Transverse colon (tissue), 4 donors: Measurements from ENCODE around the gene ZBBX. TPM values are rescaled to one million over a fixed set of nuclear protein-coding genes. Genes with fewer than 3 reads are reported as not detected.

Source experiments
- DNase-seq: peaks from one replicate; pipeline ENCODE4 v3.0.0-alpha.2; 2019
- H3K27ac ChIP-seq, 4 donors: fragments of 200-600 bp; sonication (generic); 2 replicates each; pipeline ENCODE4 v1.5.1; 2016 to 2018; ENCODE audit warnings: inconsistent platforms in 4 of 4
- H3K27me3 ChIP-seq: fragments of 200-600 bp; sonication (generic); 2 replicates; pipeline ENCODE4 v1.5.1; 2017; ENCODE audit warnings: inconsistent platforms
- H3K36me3 ChIP-seq, 4 donors: fragments of 200-600 bp; sonication (generic); 2 replicates each; pipeline ENCODE4 v1.5.1; 2017 to 2019; ENCODE audit warnings: inconsistent platforms in 4 of 4
- H3K4me1 ChIP-seq, 4 donors: fragments of 200-600 bp; sonication (generic); 2 replicates each; pipeline ENCODE4 v1.5.1; 2017 to 2020; ENCODE audit warnings: inconsistent platforms in 4 of 4
- H3K4me3 ChIP-seq, 4 donors: fragments of 200-600 bp; sonication (generic); 1 replicate in 1 of 4; 2 replicates in 3 of 4; pipeline versions ENCODE4 v1.5.1 to v1.6.1; 2017 to 2019; ENCODE audit warnings: inconsistent platforms in 4 of 4
- H3K9me3 ChIP-seq, 2 donors: fragments of 200-600 bp; sonication (generic); 2 replicates each; pipeline ENCODE4 v1.5.1; 2017 to 2019; ENCODE audit warnings: inconsistent platforms in 2 of 2
- CTCF ChIP-seq, 5 experiments: fragments of 200-600 bp in 3 of 5; fragments of 450-650 bp in 2 of 5; sonication (generic) in 3 of 5; IDR thresholded peaks; 1 replicate in 2 of 5; 2 replicates in 3 of 5; pipeline ENCODE4 v1.5.1; 2016 to 2017; ENCODE audit warnings: antibody characterized with exemption in 5 of 5, inconsistent platforms in 3 of 5, mild to moderate bottlenecking in 2 of 5, moderate library complexity in 1 of 5
- EP300 ChIP-seq: sonication (generic); formaldehyde crosslinking; IDR thresholded peaks from one replicate; pipeline ENCODE4 v1.6.1; 2017; ENCODE audit warnings: antibody characterized with exemption, low read depth
- POLR2A ChIP-seq: fragments of 450-650 bp; IDR thresholded peaks from one replicate; pipeline ENCODE4 v1.6.1; 2016; ENCODE audit warnings: antibody characterized with exemption, mild to moderate bottlenecking, moderate library complexity
- POLR2AphosphoS5 ChIP-seq, 3 donors: sonication (generic); formaldehyde crosslinking; IDR thresholded peaks; one replicate each; pipeline ENCODE4 v1.6.1; 2016; ENCODE audit warnings: antibody characterized with exemption in 3 of 3
- WGBS, 2 donors: methylation state at CpG; one replicate each; pipeline ENCODE4 v1.1.5; 2018; ENCODE audit warnings: low coverage in 1 of 2; 5-methylcytosine and 5-hydroxymethylcytosine counted together
- in situ Hi-C, 4 donors: fragments of 200-750 bp; cut with MboI; loops; one replicate each; pipeline versions ENCODE4 v1.15.0 to v1.15.1; 2017; ENCODE audit warnings: low sequenced_read_pairs in 3 of 4, low pct_ligation_motif_present in 1 of 4, low pct_unique_long_range_greater_than_20kb in 1 of 4
- intact Hi-C: fragments of 100-400 bp; cut with DNase I; formaldehyde crosslinking; loops from one replicate; pipeline ENCODE4 v1.15.1; 2023; ENCODE audit warnings: low total_unique reads
- total RNA-seq, 4 donors: library from RNA; depleted of rRNA; stranded (reverse); fragments of >200 nt; gene quantifications; one replicate each; pipeline ENCODE4 v1.1.0, GENCODE V29; 2016

The ZBBX gene
- total RNA-seq, 4 donors from 2014 or later: not detected

- in situ Hi-C loops: no loop called here
Measured at GRCh38 chr3:167228135-167228534, 152.0 kb downstream of the ZBBX start.

GRCh38 chr3:167225821-167226220 lies 154.3 kb downstream of the ZBBX start:
- Histone ChIP-seq H3K9me3 (no peaks in the 10 kb centered on the region), H3K36me3 (no peaks in the 10 kb centered on the region), H3K4me1 (no peaks in the 10 kb centered on the region), H3K4me3 (no peak overlapping the region), H3K27ac (no peak overlapping the region), H3K27me3 (no peaks in the 10 kb centered on the region)
- no peak for DNase-seq
- intact Hi-C loops: no loop called here
- 91 to 100% methylated on average over 1 of the region's 1 CpG for WGBS, 2 donors
- in situ Hi-C loops: no loop called here
- TF ChIP-seq CTCF (IDR thresholded peaks at IDR 0.05) (no peak), EP300 (no peak), POLR2AphosphoS5 (IDR thresholded peaks at IDR 0.05) (no peak), POLR2A (no peak)

More at GRCh38 chr3:167228135-167228534, 152.0 kb downstream of the ZBBX start:
- no peak overlapping the region for H3K27ac ChIP-seq
- DNase-seq: no peak
- intact Hi-C loops: no loop called here
- H3K4me1 ChIP-seq: no peaks in the 10 kb centered on the region
- H3K36me3 ChIP-seq: no peaks in the 10 kb centered on the region
- TF ChIP-seq POLR2AphosphoS5 (IDR thresholded peaks at IDR 0.05): no peak
- TF ChIP-seq EP300: no peak
- no peak for TF ChIP-seq POLR2A
- no peak for TF ChIP-seq CTCF (IDR thresholded peaks at IDR 0.05)
- 32 to 61% methylated on average over 3 of the region's 3 CpGs for WGBS, 2 donors
- no peaks in the 10 kb centered on the region for H3K9me3 ChIP-seq
- H3K27me3 ChIP-seq: no peaks in the 10 kb centered on the region
- no peak overlapping the region for H3K4me3 ChIP-seq

- Histone ChIP-seq H3K27ac (no peak overlapping the region), H3K4me1 (no peaks in the 10 kb centered on the region), H3K27me3 (no peaks in the 10 kb centered on the region), H3K4me3 (no peak overlapping the region), H3K36me3 (no peaks in the 10 kb centered on the region), H3K9me3 (peaks cover 0 to 8% of the 10 kb centered on the region in 2 donors)
- no peak for DNase-seq
- in situ Hi-C loops: no loop called here
- no peak for TF ChIP-seq CTCF (IDR thresholded peaks at IDR 0.05)
- TF ChIP-seq POLR2A: no peak
- TF ChIP-seq POLR2AphosphoS5 (IDR thresholded peaks at IDR 0.05): no peak
- TF ChIP-seq EP300: no peak
- intact Hi-C loops: no loop called here
Measured at GRCh38 chr3:167209011-167209410, 171.1 kb downstream of the ZBBX start.

- intact Hi-C loops (no loop called here), in situ Hi-C loops (no loop called here)
- H3K9me3 ChIP-seq: no peaks in the 10 kb centered on the region
- DNase-seq: no peak
- TF ChIP-seq EP300 (no peak), POLR2A (no peak), POLR2AphosphoS5 (IDR thresholded peaks at IDR 0.05) (no peak), CTCF (IDR thresholded peaks at IDR 0.05) (no peak)
- no peaks in the 10 kb centered on the region for H3K36me3 ChIP-seq
- H3K27ac ChIP-seq: no peak overlapping the region
- no peaks in the 10 kb centered on the region for H3K27me3 ChIP-seq
- no peak overlapping the region for H3K4me3 ChIP-seq
- no peaks in the 10 kb centered on the region for H3K4me1 ChIP-seq
- 53% methylated on average over 1 of the region's 1 CpG; no CpG with 5 or more reads in 1 of the 2 donors for WGBS, 2 donors
Measured at GRCh38 chr3:167203062-167203461, 177.0 kb downstream of the ZBBX start.
